Muscle of leg (tissue), 16 donors: ENCODE measurements around the gene AASS. TPM values are rescaled to one million over a fixed set of nuclear protein-coding genes. Genes with fewer than 3 reads are reported as not detected.
A peak's percentile ranks its signal among the peaks of the same experiment; 100 is the strongest.
"Not testable (repeated sequence)": the region's sequence is repeated elsewhere in the genome, so short reads cannot be mapped to it uniquely, and the experiment has no call there.

Source experiments
- DNase-seq: peaks from one replicate; pipeline ENCODE4 v3.0.0; 2013
- H3K27ac ChIP-seq: one replicate; pipeline ENCODE4 v1.5.1; 2013; ENCODE audit warnings: mild to moderate bottlenecking, low read length, control low read depth
- H3K27me3 ChIP-seq: one replicate; pipeline ENCODE4 v1.6.1; 2013; ENCODE audit warnings: low read length; ENCODE audit not compliant: control insufficient read depth, insufficient read depth
- H3K36me3 ChIP-seq: one replicate; pipeline ENCODE4 v1.6.1; 2013; ENCODE audit warnings: low read length; ENCODE audit not compliant: control insufficient read depth, insufficient read depth
- H3K4me1 ChIP-seq: one replicate; pipeline ENCODE4 v1.6.1; 2013; ENCODE audit warnings: low read length; ENCODE audit not compliant: control insufficient read depth, insufficient read depth
- H3K4me3 ChIP-seq: one replicate; pipeline ENCODE4 v1.5.1; 2013; ENCODE audit warnings: low read length, control low read depth
- H3K9me3 ChIP-seq: replicated peaks from 2 replicates; pipeline ENCODE4 v1.6.1; 2013; ENCODE audit warnings: low read depth, low read length; ENCODE audit not compliant: control insufficient read depth
- WGBS: methylation state at CpG from one replicate; pipeline ENCODE4 v1.1.5; 2013; ENCODE audit warnings: missing lambda C conversion rate; ENCODE audit not compliant: insufficient coverage; 5-methylcytosine and 5-hydroxymethylcytosine counted together
- long read RNA-seq, 11 donors: transcript quantifications; one replicate each; lab custom pipeline, GENCODE V29; 2026
- polyA plus RNA-seq, 8 donors: library from polyadenylated mRNA; unstranded; fragments of 120-200 nt; gene quantifications; one replicate each; pipeline versions ENCODE4 v1.2.1 to v1.2.3, GENCODE V29; 2013; ENCODE audit warnings: inconsistent platforms in 1 of 8, low replicate concordance in 1 of 8; ENCODE audit not compliant: insufficient read length in 8 of 8, insufficient read depth in 1 of 8
- total RNA-seq: library from RNA; stranded (reverse); fragments of 120-200 nt; gene quantifications from one replicate; pipeline ENCODE4 v1.2.4, GENCODE V29; 2013

AASS gene
- 20.6 TPM for total RNA-seq
- 10 to 100 TPM; 15.0 to 29.7 (median 19.5) TPM for polyA plus RNA-seq
- long read RNA-seq, donor 1, partial matches to known transcripts, result 0 of 1 reads
- long read RNA-seq, donor 1, other reads (novel, unspliced or antisense), result 0 of 1 reads
- long read RNA-seq, donor 2, result 0 reads
- long read RNA-seq, donor 3, partial matches to known transcripts, result 7 of 7 reads
- long read RNA-seq, donor 3, other reads (novel, unspliced or antisense), result 0 of 7 reads
- long read RNA-seq, donor 4, result 0 reads
- long read RNA-seq, donor 5, partial matches to known transcripts, result 0 of 3 reads
- long read RNA-seq, donor 5, other reads (novel, unspliced or antisense), result 0 of 3 reads
- long read RNA-seq, donor 6, partial matches to known transcripts, result 5 of 6 reads
- long read RNA-seq, donor 6, other reads (novel, unspliced or antisense), result 0 of 6 reads
- long read RNA-seq, donor 7, partial matches to known transcripts, result 5 of 5 reads
- long read RNA-seq, donor 7, other reads (novel, unspliced or antisense), result 0 of 5 reads
- long read RNA-seq, donor 8, partial matches to known transcripts, result 0 of 2 reads
- long read RNA-seq, donor 8, other reads (novel, unspliced or antisense), result 0 of 2 reads
- long read RNA-seq, donor 9, partial matches to known transcripts, result 0 of 2 reads
- long read RNA-seq, donor 9, other reads (novel, unspliced or antisense), result 0 of 2 reads
- long read RNA-seq, donor 10, transcript AASS-203 (24 exons, 3,163 nt), result major isoform, 5 of 12 reads
- long read RNA-seq, donor 10, partial matches to known transcripts, result 7 of 12 reads
- long read RNA-seq, donor 10, other reads (novel, unspliced or antisense), result 0 of 12 reads
- long read RNA-seq, donor 11, result 0 reads

DNA sequence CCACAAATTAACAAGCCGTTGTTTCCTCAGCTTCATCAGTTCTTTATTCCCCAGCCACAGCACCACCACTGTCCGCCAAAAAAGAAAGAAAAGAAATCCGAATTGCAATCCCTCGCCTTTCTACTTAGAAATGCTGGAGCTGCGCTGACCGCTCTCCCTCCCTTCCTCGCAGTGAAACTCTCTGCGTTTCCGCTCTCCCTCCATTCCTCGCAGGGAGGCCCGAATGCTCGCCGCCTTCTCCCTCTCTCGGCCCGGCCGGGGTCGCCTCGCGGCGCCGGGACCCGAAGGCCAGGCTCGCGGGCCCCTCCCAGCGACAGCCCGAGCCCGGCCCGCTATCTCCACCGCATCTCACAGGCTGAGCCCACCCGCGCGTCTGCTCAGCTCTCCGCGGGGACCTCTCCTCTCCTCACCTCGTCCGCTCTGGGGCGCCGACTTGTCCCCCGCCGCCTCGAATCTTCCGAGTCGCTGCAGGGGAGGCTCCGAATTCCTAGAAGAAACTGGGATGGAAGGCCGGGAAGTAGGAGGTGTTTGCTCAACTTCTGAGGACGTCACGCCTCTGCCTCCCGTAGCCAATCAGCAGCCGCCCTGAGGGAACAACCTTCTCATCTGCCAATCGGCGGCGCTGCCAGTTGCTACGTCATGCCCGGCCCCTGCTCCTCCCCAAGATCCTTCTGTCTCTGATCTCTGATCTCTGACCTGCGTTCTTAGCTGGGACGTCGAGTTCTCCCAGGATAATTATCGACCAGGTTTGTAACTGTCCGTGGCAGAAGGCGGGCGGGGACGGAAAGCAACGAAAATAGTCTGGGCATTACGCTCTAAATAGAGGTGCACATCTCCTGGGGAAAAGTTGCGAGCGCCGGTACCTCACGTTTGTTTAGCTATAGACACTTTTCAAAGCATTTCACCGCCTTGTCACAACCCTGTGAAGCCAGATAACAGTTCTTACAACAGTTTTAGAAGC is at the start of gene AASS:
Gene AASS, minus strand, starts transcription at position 499 of the 961 bp plus-strand sequence. CDS start 10,523 bp downstream, outside the sequence.
- Histone ChIP-seq H3K4me3 (peak within 1 kb of the TSS; percentile 79), H3K9me3 (no peaks in the 10 kb centered on the region), H3K27me3 (peaks cover 2% of the 10 kb centered on the region), H3K36me3 (no peaks in the 10 kb centered on the region), H3K27ac (peak within 1 kb of the TSS; percentile 98), H3K4me1 (peaks cover 3% of the 10 kb centered on the region)
- peak; percentile 99 for DNase-seq
- 0% methylated on average over 51 of the region's 69 CpGs for WGBS

DNA sequence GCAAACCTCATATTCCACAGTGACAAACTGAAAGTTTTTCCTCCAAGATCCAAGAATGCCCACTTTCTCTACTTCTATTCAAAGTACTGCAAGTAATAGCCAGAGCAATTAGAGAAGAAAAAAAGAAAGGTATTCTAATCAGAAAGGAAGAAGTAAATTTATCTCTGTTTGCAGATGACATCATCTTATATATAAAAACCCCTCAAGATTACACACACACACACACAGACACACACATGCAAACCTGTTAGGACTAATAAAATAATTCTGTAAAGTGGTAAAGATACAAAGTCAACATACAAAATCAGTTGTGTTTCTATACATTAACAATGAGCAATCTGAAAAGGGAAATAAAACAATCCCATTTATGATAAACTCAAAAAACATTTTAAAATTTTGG is 44.7 kb upstream of the AASS start:
- Histone ChIP-seq H3K27me3 (no peaks in the 10 kb centered on the region), H3K36me3 (no peaks in the 10 kb centered on the region), H3K27ac (no peak overlapping the region), H3K4me3 (no peak overlapping the region), H3K4me1 (no peaks in the 10 kb centered on the region), H3K9me3 (no peaks in the 10 kb centered on the region)
- no peak for DNase-seq

DNA sequence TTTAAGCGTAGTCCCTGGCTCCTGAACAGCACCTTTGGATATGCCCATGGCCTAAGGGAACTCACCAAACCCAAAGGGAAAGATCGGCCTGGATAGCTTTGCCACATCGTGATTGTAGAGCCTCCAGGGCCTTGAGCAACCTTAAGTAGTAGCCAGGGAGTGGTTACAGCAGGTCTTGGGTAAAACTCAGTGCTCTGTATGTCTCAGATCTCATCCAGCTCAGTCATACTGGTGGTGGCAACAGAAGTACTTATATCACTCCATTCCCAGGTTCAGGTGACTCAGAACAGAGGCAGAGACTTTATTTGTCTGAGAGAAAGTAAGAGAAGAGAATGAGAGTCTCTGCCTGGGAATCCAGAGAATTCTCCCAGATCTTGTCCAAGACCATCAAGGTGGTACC is 39.1 kb upstream of the AASS start:
- no peaks in the 10 kb centered on the region for H3K9me3 ChIP-seq
- H3K4me3 ChIP-seq, result no peak overlapping the region
- H3K27me3 ChIP-seq, result no peaks in the 10 kb centered on the region
- no peaks in the 10 kb centered on the region for H3K36me3 ChIP-seq
- DNase-seq, result no peak
- no peaks in the 10 kb centered on the region for H3K4me1 ChIP-seq
- WGBS, result no CpG with 5 or more reads among the region's 3 CpGs
- H3K27ac ChIP-seq, result no peak overlapping the region

DNA sequence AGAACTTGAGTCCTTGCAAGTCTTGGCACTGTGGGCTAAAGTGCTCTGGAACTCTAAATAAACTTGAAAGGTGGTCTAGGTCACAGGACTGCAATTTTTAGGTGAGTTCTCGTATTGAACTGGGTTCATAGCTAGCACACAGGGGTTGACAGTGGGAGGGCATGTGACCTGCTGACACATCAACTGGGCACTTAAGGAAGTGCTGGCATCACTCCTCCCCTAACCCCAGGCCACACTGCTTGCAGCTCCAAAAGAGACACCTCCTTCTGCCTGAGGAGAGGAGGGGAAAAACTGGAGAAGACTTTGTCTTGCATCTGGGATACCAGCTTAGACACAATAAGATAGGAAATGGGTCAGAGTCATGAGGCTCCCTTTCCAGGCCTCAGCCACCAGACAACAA is 38.0 kb upstream of the AASS start:
- Histone ChIP-seq H3K27me3 (no peaks in the 10 kb centered on the region), H3K36me3 (no peaks in the 10 kb centered on the region), H3K4me3 (no peak overlapping the region), H3K4me1 (no peaks in the 10 kb centered on the region), H3K9me3 (no peaks in the 10 kb centered on the region), H3K27ac (no peak overlapping the region)
- no peak for DNase-seq
- no CpG with 5 or more reads among the region's 1 CpG for WGBS

DNA sequence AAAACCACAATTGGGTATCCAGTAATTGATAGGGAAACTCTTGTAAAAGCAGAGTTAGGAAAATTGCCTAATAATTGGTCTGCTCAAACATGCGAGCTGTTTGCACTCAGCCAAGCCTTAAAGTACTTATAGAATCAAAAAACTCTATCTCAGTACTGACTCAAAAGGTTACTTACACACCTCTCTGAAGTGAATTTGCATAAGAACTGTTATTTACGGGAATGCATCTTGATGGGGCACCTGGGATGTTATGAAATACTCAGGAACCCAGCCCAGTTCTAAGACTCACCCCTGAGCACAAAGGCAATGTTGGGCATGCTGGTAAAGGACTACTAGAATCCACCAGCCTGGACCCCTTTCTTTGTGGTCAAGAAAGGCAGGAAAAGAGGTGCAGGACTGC is 28.1 kb upstream of the AASS start:
- H3K4me3 ChIP-seq, H3K9me3 ChIP-seq, DNase-seq, H3K4me1 ChIP-seq, H3K36me3 ChIP-seq, H3K27ac ChIP-seq, H3K27me3 ChIP-seq: not testable (repeated sequence)
- WGBS, result no CpG with 5 or more reads among the region's 2 CpGs

DNA sequence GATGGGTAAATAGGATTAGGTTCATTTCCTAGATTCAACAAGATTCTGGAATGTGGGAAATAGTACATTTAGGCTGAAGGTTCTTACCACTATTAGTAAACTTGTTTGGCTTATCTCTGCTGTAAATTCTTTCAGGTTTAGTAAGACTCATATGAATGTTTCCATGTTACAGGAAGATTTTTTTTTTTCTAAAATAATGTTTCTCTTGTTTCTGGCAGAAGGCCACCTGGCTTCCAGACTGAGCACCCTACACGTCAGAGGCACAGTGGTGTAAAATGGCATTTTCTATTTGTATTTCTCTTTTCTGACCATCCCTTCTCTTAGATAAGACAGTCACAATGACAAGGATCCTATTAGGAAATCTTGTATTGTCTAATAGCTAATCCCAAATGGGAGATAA is 22.7 kb upstream of the AASS start:
- no peaks in the 10 kb centered on the region for H3K4me1 ChIP-seq
- H3K9me3 ChIP-seq, result no peaks in the 10 kb centered on the region
- no peak overlapping the region for H3K4me3 ChIP-seq
- DNase-seq, result no peak
- no CpG with 5 or more reads among the region's 1 CpG for WGBS
- H3K36me3 ChIP-seq, result no peaks in the 10 kb centered on the region
- H3K27ac ChIP-seq, result no peak overlapping the region
- no peaks in the 10 kb centered on the region for H3K27me3 ChIP-seq

DNA sequence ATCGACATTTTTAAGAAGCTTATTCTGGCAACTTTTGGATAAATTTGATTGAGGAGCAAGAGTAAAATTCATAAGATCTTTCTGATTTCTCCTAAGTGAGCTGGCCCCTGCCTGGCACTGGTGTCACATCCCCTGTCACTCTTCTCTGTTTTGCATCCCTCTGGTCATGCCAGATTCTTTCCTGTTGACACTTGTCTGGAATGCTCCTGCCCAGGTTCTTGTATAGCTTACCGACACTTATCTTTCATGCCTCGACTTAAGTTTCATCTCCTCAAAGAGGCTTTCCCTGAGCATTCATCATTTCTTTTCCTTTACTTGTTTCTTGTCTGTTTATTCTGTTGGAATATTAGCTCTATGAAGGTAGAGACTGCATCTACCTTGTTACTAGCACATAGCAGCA is 22.2 kb upstream of the AASS start:
- no peaks in the 10 kb centered on the region for H3K36me3 ChIP-seq
- no CpG with 5 or more reads among the region's 3 CpGs for WGBS
- no peak for DNase-seq
- H3K4me3 ChIP-seq, result no peak overlapping the region
- no peaks in the 10 kb centered on the region for H3K9me3 ChIP-seq
- H3K4me1 ChIP-seq, result no peaks in the 10 kb centered on the region
- no peaks in the 10 kb centered on the region for H3K27me3 ChIP-seq
- H3K27ac ChIP-seq, result no peak overlapping the region

DNA sequence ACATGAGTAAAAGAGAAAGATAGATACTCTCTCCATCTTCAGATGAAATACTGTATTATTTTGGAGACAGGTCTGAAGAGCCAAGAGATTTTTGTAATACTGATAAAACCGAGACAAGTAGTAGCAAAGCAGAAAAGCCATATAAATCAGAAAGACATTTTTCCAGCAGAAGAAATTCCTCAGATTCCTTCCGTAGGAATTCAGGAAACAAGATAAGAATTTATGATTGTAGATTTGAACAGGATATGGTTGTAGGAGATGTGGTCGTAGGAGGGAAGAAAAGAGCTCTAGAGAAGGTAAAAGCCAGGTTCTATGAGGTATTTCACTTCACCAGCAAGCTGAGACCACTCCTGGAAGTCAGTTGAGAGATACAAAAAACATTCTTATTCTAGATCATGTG is 17.6 kb upstream of the AASS start:
- no peak overlapping the region for H3K27ac ChIP-seq
- no peaks in the 10 kb centered on the region for H3K9me3 ChIP-seq
- H3K36me3 ChIP-seq, result no peaks in the 10 kb centered on the region
- no peaks in the 10 kb centered on the region for H3K4me1 ChIP-seq
- DNase-seq, result no peak
- H3K4me3 ChIP-seq, result no peak overlapping the region
- 17% methylated on average over 2 of the region's 3 CpGs for WGBS
- no peaks in the 10 kb centered on the region for H3K27me3 ChIP-seq

DNA sequence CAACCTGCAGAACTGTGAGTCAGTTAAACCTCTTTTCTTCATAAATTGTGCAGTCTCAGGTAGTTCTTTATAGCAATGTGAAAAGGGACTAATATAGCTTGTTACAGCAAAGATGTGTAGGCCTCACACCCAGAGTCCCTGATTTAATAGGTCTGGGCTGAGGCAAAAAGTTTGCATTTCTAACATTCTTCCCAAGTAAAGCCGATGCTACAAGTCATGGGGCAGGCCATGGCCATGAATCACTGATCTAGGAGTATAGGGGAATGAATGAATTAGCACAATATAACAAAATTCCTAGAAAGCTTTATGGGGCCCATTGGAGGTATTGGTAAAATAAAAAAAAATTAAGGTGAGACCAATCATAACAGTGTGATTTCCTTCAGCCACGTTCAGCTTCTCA is 11.5 kb upstream of the AASS start:
- Histone ChIP-seq H3K4me3 (no peak overlapping the region), H3K9me3 (no peaks in the 10 kb centered on the region), H3K27ac (no peak overlapping the region), H3K36me3 (no peaks in the 10 kb centered on the region), H3K27me3 (no peaks in the 10 kb centered on the region), H3K4me1 (no peaks in the 10 kb centered on the region)
- DNase-seq, result no peak
- WGBS, result no CpG with 5 or more reads among the region's 2 CpGs
